Tibial nerve (tissue), 4 donors: ENCODE data around the gene RSPO1. TPM values are rescaled to one million over a fixed set of nuclear protein-coding genes. Genes with fewer than 3 reads are reported as not detected.

Source experiments
- DNase-seq, 2 donors: peaks; one replicate each; pipeline ENCODE4 v3.0.0-alpha.2; 2019; ENCODE audit warnings: low spot score in 2 of 2
- H3K27ac ChIP-seq, 4 donors: fragments of 200-600 bp; sonication (generic) in 3 of 4; one replicate each; pipeline ENCODE4 v1.5.1; 2017 to 2019; ENCODE audit warnings: mild to moderate bottlenecking in 1 of 4
- H3K27me3 ChIP-seq, 2 donors: fragments of 200-600 bp; sonication (generic) in 1 of 2; one replicate each; pipeline versions ENCODE4 v1.5.1 to v1.6.0; 2017 to 2019
- H3K36me3 ChIP-seq, 3 donors: fragments of 200-600 bp; sonication (generic); one replicate each; pipeline ENCODE4 v1.5.1; 2018 to 2019
- H3K4me1 ChIP-seq, 4 donors: fragments of 200-600 bp; sonication (generic) in 3 of 4; one replicate each; pipeline ENCODE4 v1.5.1; 2017 to 2019
- H3K4me3 ChIP-seq, 4 donors: fragments of 200-600 bp; sonication (generic) in 3 of 4; one replicate each; pipeline ENCODE4 v1.5.1; 2017 to 2019; ENCODE audit warnings: mild to moderate bottlenecking in 1 of 4, moderate library complexity in 1 of 4
- H3K9me3 ChIP-seq, 4 donors: fragments of 200-600 bp; sonication (generic) in 3 of 4; one replicate each; pipeline ENCODE4 v1.5.1; 2017 to 2019
- CTCF ChIP-seq, 5 experiments: fragments of 200-600 bp in 3 of 5; fragments of 450-650 bp in 2 of 5; sonication (generic) in 3 of 5; IDR thresholded peaks; one replicate each; pipeline ENCODE4 v1.5.1; 2016 to 2019; ENCODE audit warnings: antibody characterized with exemption in 5 of 5, mild to moderate bottlenecking in 3 of 5, moderate library complexity in 2 of 5
- EP300 ChIP-seq, 2 donors: sonication (generic); formaldehyde crosslinking; IDR thresholded peaks; one replicate each; pipeline ENCODE4 v1.6.1; 2017; ENCODE audit warnings: antibody characterized with exemption in 2 of 2, mild to moderate bottlenecking in 1 of 2
- POLR2A ChIP-seq, 2 donors: fragments of 450-650 bp; IDR thresholded peaks; one replicate each; pipeline ENCODE4 v1.6.1; 2017; ENCODE audit warnings: antibody characterized with exemption in 2 of 2, mild to moderate bottlenecking in 2 of 2, moderate library complexity in 2 of 2
- WGBS, 2 donors: methylation state at CpG; one replicate each; pipeline ENCODE4 v1.1.5; 2018; 5-methylcytosine and 5-hydroxymethylcytosine counted together
- total RNA-seq, 4 donors: library from RNA; depleted of rRNA; stranded (reverse); fragments of >200 nt; gene quantifications; one replicate each; pipeline ENCODE4 v1.1.0, GENCODE V29; 2016

RSPO1 gene
- total RNA-seq, 4 donors from 2014 or later = 0.20 to 0.21 TPM; not detected in 2

GRCh38 chr1:37670133-37670532, 35.4 kb upstream of the RSPO1 start:
- Histone ChIP-seq H3K27ac (no peak overlapping the region), H3K4me3 (no peak overlapping the region), H3K27me3 (peaks cover 0 to 13% of the 10 kb centered on the region in 2 donors), H3K36me3 (no peaks in the 10 kb centered on the region), H3K4me1 (no peaks in the 10 kb centered on the region), H3K9me3 (no peaks in the 10 kb centered on the region)
- no peak for DNase-seq
- 78 to 83% methylated on average over 2 of the region's 2 CpGs for WGBS, 2 donors
- TF ChIP-seq CTCF (IDR thresholded peaks at IDR 0.05) (no peak), POLR2A (IDR thresholded peaks at IDR 0.05) (no peak), EP300 (IDR thresholded peaks at IDR 0.05) (no peak)

- no peak for TF ChIP-seq POLR2A (IDR thresholded peaks at IDR 0.05)
- TF ChIP-seq EP300 (IDR thresholded peaks at IDR 0.05) = no peak
- TF ChIP-seq CTCF (IDR thresholded peaks at IDR 0.05) = no peak
- Histone ChIP-seq H3K36me3 (no peaks in the 10 kb centered on the region), H3K27ac (no peak overlapping the region), H3K4me1 (no peaks in the 10 kb centered on the region), H3K27me3 (peaks cover 0 to 13% of the 10 kb centered on the region in 2 donors), H3K4me3 (no peak overlapping the region), H3K9me3 (no peaks in the 10 kb centered on the region)
- 37 to 42% methylated on average over 14 to 17 of the region's 17 CpGs for WGBS, 2 donors
- no peak for DNase-seq
Observed at GRCh38 chr1:37667023-37667671, 32.5 kb upstream of the RSPO1 start.

GRCh38 chr1:37666241-37666867, 31.7 kb upstream of the RSPO1 start:
- Histone ChIP-seq H3K4me3 (no peak overlapping the region), H3K4me1 (no peaks in the 10 kb centered on the region), H3K27ac (no peak overlapping the region), H3K27me3 (peaks cover 0 to 18% of the 10 kb centered on the region in 2 donors), H3K36me3 (no peaks in the 10 kb centered on the region), H3K9me3 (no peaks in the 10 kb centered on the region)
- no peak for TF ChIP-seq POLR2A (IDR thresholded peaks at IDR 0.05)
- no peak for TF ChIP-seq EP300 (IDR thresholded peaks at IDR 0.05)
- no peak for TF ChIP-seq CTCF (IDR thresholded peaks at IDR 0.05)
- 84 to 86% methylated on average over 11 of the region's 11 CpGs for WGBS, 2 donors
- no peak for DNase-seq

DNA sequence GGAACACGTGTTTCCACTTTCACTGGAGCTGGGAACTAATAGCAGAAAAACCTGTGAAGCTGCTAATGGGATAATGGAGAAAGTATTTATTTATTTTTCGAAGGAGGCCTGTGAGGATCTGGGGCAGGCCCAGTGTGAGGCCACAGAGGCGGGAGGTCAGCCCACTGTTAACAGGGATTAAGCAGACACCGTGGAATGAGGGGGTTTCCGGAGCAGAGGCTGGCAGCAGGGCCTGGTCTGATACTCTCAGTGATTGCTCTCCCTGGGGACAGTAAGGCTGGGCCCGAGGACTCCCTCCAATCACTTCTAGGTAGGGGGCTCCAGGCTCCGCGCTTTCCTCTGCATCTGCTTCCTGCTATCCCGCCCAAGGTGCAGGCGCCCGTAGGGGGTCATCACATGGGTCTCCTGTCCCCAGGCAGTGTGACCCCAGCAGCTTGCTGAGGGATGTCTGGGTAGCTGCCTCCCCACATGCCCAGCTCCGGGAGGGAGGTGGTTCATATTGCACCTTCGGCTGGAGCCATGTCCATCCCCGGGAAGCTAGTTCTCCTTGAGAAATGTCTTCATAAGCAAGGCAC, 28.8 kb upstream of the RSPO1 start:
- DNase-seq = no peak
- Histone ChIP-seq H3K36me3 (no peaks in the 10 kb centered on the region), H3K9me3 (no peaks in the 10 kb centered on the region), H3K4me1 (no peaks in the 10 kb centered on the region), H3K27ac (no peak overlapping the region), H3K4me3 (no peak overlapping the region), H3K27me3 (peaks cover 0 to 26% of the 10 kb centered on the region in 2 donors)
- WGBS, 2 donors = 21 to 47% methylated on average over 12 to 14 of the region's 14 CpGs
- TF ChIP-seq POLR2A (IDR thresholded peaks at IDR 0.05) (no peak), EP300 (IDR thresholded peaks at IDR 0.05) (no peak), CTCF (IDR thresholded peaks at IDR 0.05) (no peak)
